ENCODE results near the gene HRG. TPM values are rescaled to one million over a fixed set of nuclear protein-coding genes. Genes with fewer than 3 reads are reported as not detected.
"Not testable (repeated sequence)": the region's sequence is repeated elsewhere in the genome, so short reads cannot be mapped to it uniquely, and the experiment has no call there.

HRG gene
- total and polyA plus RNA-seq, 2 donors (not counting 1 experiment from before 2014, with no cell fraction given), result not detected

DNA sequence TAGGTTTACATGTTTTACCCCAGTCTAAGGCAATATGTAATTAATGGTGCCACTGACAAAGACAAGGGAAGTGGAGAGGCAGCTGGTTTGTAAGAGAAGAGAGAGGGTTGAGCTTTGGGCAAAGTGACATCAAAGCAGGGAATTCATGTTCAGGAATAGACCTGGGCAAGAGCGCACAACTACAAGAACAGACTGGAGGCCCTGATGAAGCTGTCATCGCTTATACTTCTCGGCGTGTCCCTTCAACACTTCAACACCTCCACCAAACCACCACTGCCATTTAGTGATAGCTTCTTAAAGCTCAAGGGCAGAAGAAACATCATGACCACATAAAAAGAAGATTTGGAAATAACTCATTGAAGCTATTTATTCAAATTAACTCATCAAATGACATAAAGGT is 31.7 kb downstream of the HRG start:
- Mint-ChIP-seq H3K4me1 (no peaks in the 10 kb centered on the region), H3K4me3 (no peak overlapping the region), H3K27me3 (peaks cover 9% of the 10 kb centered on the region), H3K27ac (no peak overlapping the region), H3K9me3 (ENCODE audit: insufficient read depth) (no peaks in the 10 kb centered on the region)
- DNase-seq (no peak), ATAC-seq (ENCODE audit: low read depth) (no peak)
- no peak overlapping the region for H2AFZ ChIP-seq (ENCODE audit: insufficient read depth, low read depth, low read length, poor library complexity, severe bottlenecking)
- H3K4me3 ChIP-seq (ENCODE audit: control extremely low read depth in 1 of 5, extremely low read depth in 1 of 5, insufficient read depth in 1 of 5, low read depth in 2 of 5, low read length in 4 of 5), result no peak overlapping the region
- intact Hi-C loops (cut with micrococcal nuclease), result no loop called here
- H3K36me3 ChIP-seq (replicated peaks in 1 of 2; ENCODE audit: control extremely low read depth in 1 of 2, control insufficient read depth in 1 of 2, extremely low read depth in 1 of 2, insufficient read depth in 2 of 2, low read length in 1 of 2), result no peaks in the 10 kb centered on the region
- 75% methylated on average over 3 of the region's 4 CpGs for WGBS (ENCODE audit: insufficient coverage)
- CTCF ChIA-PET, result no interaction called here
- H3K27ac ChIP-seq (ENCODE audit: low read length in 2 of 2), result no peak overlapping the region
- no peaks in the 10 kb centered on the region for H4K20me1 ChIP-seq (ENCODE audit: control insufficient read depth, insufficient read depth, low read length, poor library complexity, severe bottlenecking)
- no peaks in the 10 kb centered on the region for H3K79me2 ChIP-seq (ENCODE audit: control insufficient read depth, insufficient read depth, low read length)
- H3K4me2 ChIP-seq (replicated peaks; ENCODE audit: low read depth, low read length, poor library complexity, severe bottlenecking), result no peak overlapping the region
- H3K9ac ChIP-seq (ENCODE audit: low read length), result no peak overlapping the region
- no peaks in the 10 kb centered on the region for H3K9me3 ChIP-seq (ENCODE audit: control extremely low read depth in 1 of 3, control insufficient read depth in 2 of 3, insufficient read depth in 1 of 3, low read length in 2 of 3)
- TF ChIP-seq, protein P1, sequence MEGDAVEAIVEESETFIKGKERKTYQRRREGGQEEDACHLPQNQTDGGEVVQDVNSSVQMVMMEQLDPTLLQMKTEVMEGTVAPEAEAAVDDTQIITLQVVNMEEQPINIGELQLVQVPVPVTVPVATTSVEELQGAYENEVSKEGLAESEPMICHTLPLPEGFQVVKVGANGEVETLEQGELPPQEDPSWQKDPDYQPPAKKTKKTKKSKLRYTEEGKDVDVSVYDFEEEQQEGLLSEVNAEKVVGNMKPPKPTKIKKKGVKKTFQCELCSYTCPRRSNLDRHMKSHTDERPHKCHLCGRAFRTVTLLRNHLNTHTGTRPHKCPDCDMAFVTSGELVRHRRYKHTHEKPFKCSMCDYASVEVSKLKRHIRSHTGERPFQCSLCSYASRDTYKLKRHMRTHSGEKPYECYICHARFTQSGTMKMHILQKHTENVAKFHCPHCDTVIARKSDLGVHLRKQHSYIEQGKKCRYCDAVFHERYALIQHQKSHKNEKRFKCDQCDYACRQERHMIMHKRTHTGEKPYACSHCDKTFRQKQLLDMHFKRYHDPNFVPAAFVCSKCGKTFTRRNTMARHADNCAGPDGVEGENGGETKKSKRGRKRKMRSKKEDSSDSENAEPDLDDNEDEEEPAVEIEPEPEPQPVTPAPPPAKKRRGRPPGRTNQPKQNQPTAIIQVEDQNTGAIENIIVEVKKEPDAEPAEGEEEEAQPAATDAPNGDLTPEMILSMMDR (IDR thresholded peaks at IDR 0.05), result no peak
- TF ChIP-seq EZH2 (IDR thresholded peaks at IDR 0.05; ENCODE audit: borderline replicate concordance, insufficient read depth, low read depth, low read length, poor library complexity, severe bottlenecking), result no peak
- peaks cover 0 to 4% (median 0%) of the 10 kb centered on the region in 4 experiments for H3K27me3 ChIP-seq (replicated peaks in 1 of 4; ENCODE audit: control extremely low read depth in 1 of 4, control insufficient read depth in 3 of 4, insufficient read depth in 4 of 4, low read length in 3 of 4)
- no peaks in the 10 kb centered on the region for H3K4me1 ChIP-seq (ENCODE audit: control insufficient read depth in 2 of 2, insufficient read depth in 2 of 2, low read length in 2 of 2)
- POLR2A ChIA-PET, result no interaction called here

DNA sequence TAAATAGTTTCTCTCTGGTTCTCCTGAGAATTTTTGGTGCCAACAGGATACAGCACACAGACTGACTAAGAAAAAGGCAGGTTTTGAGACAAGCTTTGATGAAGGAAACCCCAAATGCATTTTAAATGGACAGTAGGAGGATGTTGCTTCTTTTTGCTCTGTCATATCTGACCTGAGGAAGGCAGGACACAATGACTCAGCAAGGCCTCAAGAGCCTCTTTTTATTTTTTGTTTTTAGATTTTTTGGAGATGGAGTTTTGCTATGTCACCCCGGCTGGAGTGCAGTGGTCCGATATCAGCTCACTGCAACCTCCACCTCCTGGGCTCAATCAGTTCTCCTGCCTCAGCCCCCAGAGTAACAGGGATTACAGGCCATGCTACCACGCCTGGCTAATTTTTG is 34.5 kb downstream of the HRG start:
- Histone ChIP-seq H3K27ac (ENCODE audit: low read length in 2 of 2) (no peak overlapping the region), H3K4me2 (replicated peaks; ENCODE audit: low read depth, low read length, poor library complexity, severe bottlenecking) (no peak overlapping the region), H3K4me1 (ENCODE audit: control insufficient read depth in 2 of 2, insufficient read depth in 2 of 2, low read length in 2 of 2) (no peaks in the 10 kb centered on the region), H3K36me3 (replicated peaks in 1 of 2; ENCODE audit: control extremely low read depth in 1 of 2, control insufficient read depth in 1 of 2, extremely low read depth in 1 of 2, insufficient read depth in 2 of 2, low read length in 1 of 2) (no peaks in the 10 kb centered on the region), H3K4me3 (ENCODE audit: control extremely low read depth in 1 of 5, extremely low read depth in 1 of 5, insufficient read depth in 1 of 5, low read depth in 2 of 5, low read length in 4 of 5) (no peak overlapping the region), H3K79me2 (ENCODE audit: control insufficient read depth, insufficient read depth, low read length) (no peaks in the 10 kb centered on the region), H3K27me3 (replicated peaks in 1 of 4; ENCODE audit: control extremely low read depth in 1 of 4, control insufficient read depth in 3 of 4, insufficient read depth in 4 of 4, low read length in 3 of 4) (peaks cover 0 to 5% (median 1%) of the 10 kb centered on the region in 4 experiments), H2AFZ (ENCODE audit: insufficient read depth, low read depth, low read length, poor library complexity, severe bottlenecking) (no peak overlapping the region), H4K20me1 (ENCODE audit: control insufficient read depth, insufficient read depth, low read length, poor library complexity, severe bottlenecking) (no peaks in the 10 kb centered on the region), H3K9ac (ENCODE audit: low read length) (no peak overlapping the region), H3K9me3 (ENCODE audit: control extremely low read depth in 1 of 3, control insufficient read depth in 2 of 3, insufficient read depth in 1 of 3, low read length in 2 of 3) (no peaks in the 10 kb centered on the region)
- TF ChIP-seq EZH2 (IDR thresholded peaks at IDR 0.05; ENCODE audit: borderline replicate concordance, insufficient read depth, low read depth, low read length, poor library complexity, severe bottlenecking), result no peak
- TF ChIP-seq, protein P1 (IDR thresholded peaks at IDR 0.05), result no peak
- Mint-ChIP-seq H3K27ac (no peak overlapping the region), H3K9me3 (ENCODE audit: insufficient read depth) (no peaks in the 10 kb centered on the region), H3K27me3 (peaks cover 7% of the 10 kb centered on the region), H3K4me3 (no peak overlapping the region), H3K4me1 (no peaks in the 10 kb centered on the region)
- intact Hi-C loops (cut with micrococcal nuclease), result no loop called here
- 37% methylated on average over 3 of the region's 3 CpGs for WGBS (ENCODE audit: insufficient coverage)
- ATAC-seq (ENCODE audit: low read depth) (no peak), DNase-seq (no peak)
- POLR2A ChIA-PET, result no interaction called here
- CTCF ChIA-PET, result no interaction called here

DNA sequence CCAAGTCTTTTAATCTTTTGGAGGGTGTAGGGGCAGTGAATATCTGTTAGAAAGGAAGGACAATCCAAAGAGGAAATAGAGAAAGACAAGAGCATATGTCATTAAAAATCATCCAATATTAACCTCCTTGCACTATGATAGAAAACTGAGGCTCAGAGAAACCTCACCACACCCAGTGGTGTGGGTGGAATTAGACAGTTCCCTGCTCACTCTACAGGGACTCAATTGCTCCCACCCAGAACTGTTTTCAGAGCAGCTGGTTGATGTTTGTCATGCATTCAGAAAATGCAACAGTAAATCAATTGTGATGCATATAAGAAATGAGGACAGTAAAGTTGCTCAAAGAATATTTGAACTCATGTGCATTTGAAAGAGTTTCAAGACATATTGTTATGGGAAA is 36.6 kb downstream of the HRG start:
- CTCF ChIA-PET; H2AFZ ChIP-seq (ENCODE audit: insufficient read depth, low read depth, low read length, poor library complexity, severe bottlenecking); ATAC-seq (ENCODE audit: low read depth); H3K9ac ChIP-seq (ENCODE audit: low read length); H3K9me3 Mint-ChIP-seq (ENCODE audit: insufficient read depth); H3K27ac ChIP-seq (ENCODE audit: low read length in 2 of 2); H3K4me3 ChIP-seq (ENCODE audit: control extremely low read depth in 1 of 5, extremely low read depth in 1 of 5, insufficient read depth in 1 of 5, low read depth in 2 of 5, low read length in 4 of 5); H3K9me3 ChIP-seq (ENCODE audit: control extremely low read depth in 1 of 3, control insufficient read depth in 2 of 3, insufficient read depth in 1 of 3, low read length in 2 of 3); DNase-seq; H4K20me1 ChIP-seq (ENCODE audit: control insufficient read depth, insufficient read depth, low read length, poor library complexity, severe bottlenecking); H3K79me2 ChIP-seq (ENCODE audit: control insufficient read depth, insufficient read depth, low read length); POLR2A ChIA-PET; H3K4me2 ChIP-seq (replicated peaks; ENCODE audit: low read depth, low read length, poor library complexity, severe bottlenecking); H3K4me1 Mint-ChIP-seq; H3K27me3 ChIP-seq (replicated peaks in 1 of 4; ENCODE audit: control extremely low read depth in 1 of 4, control insufficient read depth in 3 of 4, insufficient read depth in 4 of 4, low read length in 3 of 4); H3K4me1 ChIP-seq (ENCODE audit: control insufficient read depth in 2 of 2, insufficient read depth in 2 of 2, low read length in 2 of 2); intact Hi-C loops (cut with micrococcal nuclease); H3K27ac Mint-ChIP-seq; H3K4me3 Mint-ChIP-seq; H3K36me3 ChIP-seq (replicated peaks in 1 of 2; ENCODE audit: control extremely low read depth in 1 of 2, control insufficient read depth in 1 of 2, extremely low read depth in 1 of 2, insufficient read depth in 2 of 2, low read length in 1 of 2): not testable (repeated sequence)
- peaks cover 13% of the 10 kb centered on the region for H3K27me3 Mint-ChIP-seq
